ENCODE measurements around the gene YPEL5. TPM values are rescaled to one million over a fixed set of nuclear protein-coding genes. Genes with fewer than 3 reads are reported as not detected.
"Not testable (repeated sequence)": the region's sequence is repeated elsewhere in the genome, so short reads cannot be mapped to it uniquely, and the experiment has no call there.

Gene YPEL5
- total and polyA plus RNA-seq, 3 donors from 2014 or later, result 131 to 189 (median 181) TPM

DNA sequence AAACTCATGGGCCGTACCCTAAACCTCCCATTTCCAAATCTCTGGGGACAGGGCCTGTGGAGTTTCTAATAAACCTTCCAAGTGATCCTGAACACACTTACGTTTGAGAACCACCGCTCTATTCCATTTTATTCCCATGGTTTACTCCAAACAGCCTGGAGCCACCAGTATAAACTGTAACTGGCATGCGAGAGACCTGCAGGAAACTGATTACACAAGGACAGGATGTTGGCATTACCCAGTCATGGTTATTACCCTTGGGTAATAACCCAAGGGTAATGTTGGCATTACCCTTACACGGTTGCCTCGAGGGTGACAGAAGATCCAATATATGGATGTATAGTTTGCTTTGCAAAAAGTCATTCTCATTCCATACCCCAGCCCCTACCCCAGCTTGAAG lies 37.0 kb upstream of the YPEL5 start:
- Histone ChIP-seq H3K4me1 (no peaks in the 10 kb centered on the region), H3K27me3 (no peaks in the 10 kb centered on the region), H3K4me3 (no peak overlapping the region), H3K9me3 (no peaks in the 10 kb centered on the region), H3K27ac (no peak overlapping the region), H3K36me3 (ENCODE audit: low read depth, missing control alignments) (no peaks in the 10 kb centered on the region)
- WGBS, 2 donors, result 83 to 87% methylated on average over 6 of the region's 6 CpGs
- TF ChIP-seq POLR2A (IDR thresholded peaks at IDR 0.05), result no peak
- TF ChIP-seq, protein P1, sequence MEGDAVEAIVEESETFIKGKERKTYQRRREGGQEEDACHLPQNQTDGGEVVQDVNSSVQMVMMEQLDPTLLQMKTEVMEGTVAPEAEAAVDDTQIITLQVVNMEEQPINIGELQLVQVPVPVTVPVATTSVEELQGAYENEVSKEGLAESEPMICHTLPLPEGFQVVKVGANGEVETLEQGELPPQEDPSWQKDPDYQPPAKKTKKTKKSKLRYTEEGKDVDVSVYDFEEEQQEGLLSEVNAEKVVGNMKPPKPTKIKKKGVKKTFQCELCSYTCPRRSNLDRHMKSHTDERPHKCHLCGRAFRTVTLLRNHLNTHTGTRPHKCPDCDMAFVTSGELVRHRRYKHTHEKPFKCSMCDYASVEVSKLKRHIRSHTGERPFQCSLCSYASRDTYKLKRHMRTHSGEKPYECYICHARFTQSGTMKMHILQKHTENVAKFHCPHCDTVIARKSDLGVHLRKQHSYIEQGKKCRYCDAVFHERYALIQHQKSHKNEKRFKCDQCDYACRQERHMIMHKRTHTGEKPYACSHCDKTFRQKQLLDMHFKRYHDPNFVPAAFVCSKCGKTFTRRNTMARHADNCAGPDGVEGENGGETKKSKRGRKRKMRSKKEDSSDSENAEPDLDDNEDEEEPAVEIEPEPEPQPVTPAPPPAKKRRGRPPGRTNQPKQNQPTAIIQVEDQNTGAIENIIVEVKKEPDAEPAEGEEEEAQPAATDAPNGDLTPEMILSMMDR (IDR thresholded peaks at IDR 0.05), result no peak
- DNase-seq, result no peak
- intact Hi-C loops (cut with DNase I; ENCODE audit: low total_unique reads), result no loop called here

DNA sequence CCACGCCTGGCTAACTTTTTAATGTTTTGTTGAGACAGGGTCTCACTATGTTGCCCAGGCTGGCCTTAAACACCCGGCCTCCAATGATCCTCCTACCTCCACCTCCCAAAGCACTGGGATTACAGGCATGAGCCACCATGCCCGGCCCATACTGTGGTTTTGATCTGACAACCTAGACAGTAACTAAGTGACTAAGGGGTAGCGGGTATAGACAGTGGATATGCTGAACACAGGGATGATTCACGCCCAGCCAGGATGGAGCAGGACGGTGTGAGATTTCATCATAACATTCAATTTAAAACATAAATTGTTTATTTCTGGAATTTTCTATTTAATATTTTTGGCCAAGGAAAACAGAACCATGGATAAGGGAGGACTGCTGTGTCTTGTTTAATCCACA lies 36.0 kb upstream of the YPEL5 start:
- intact Hi-C loops (cut with DNase I; ENCODE audit: low total_unique reads), result no loop called here
- H3K4me3 ChIP-seq, result no peak overlapping the region
- no peak for TF ChIP-seq POLR2A (IDR thresholded peaks at IDR 0.05)
- TF ChIP-seq, protein P1 (IDR thresholded peaks at IDR 0.05), result no peak
- no peak for DNase-seq
- H3K27ac ChIP-seq, result no peak overlapping the region
- no peaks in the 10 kb centered on the region for H3K27me3 ChIP-seq
- WGBS, 2 donors, result 94 to 95% methylated on average over 6 of the region's 6 CpGs
- H3K4me1 ChIP-seq, result no peaks in the 10 kb centered on the region
- H3K36me3 ChIP-seq (ENCODE audit: low read depth, missing control alignments), result no peaks in the 10 kb centered on the region
- H3K9me3 ChIP-seq, result no peaks in the 10 kb centered on the region

DNA sequence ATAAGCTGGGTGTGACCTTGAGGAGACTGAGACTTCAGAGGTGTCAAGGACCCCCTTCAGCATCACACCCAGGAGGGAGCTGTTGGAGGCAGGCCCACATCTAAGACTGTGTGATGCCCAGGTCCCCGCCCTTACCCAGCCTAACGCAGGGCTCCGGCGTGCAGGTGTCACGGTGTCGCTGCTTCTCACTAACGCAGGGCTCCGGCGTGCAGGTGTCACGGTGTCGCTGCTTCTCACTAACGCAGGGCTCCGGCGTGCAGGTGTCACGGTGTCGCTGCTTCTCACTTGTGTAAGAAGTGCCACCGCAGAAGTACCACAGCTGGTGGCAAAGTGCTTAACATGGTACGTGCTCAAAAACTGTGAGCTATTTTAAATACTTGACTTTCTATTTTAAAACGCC lies 35.6 kb upstream of the YPEL5 start:
- H3K4me1 ChIP-seq; DNase-seq; H3K27ac ChIP-seq; intact Hi-C loops (cut with DNase I; ENCODE audit: low total_unique reads); H3K9me3 ChIP-seq; H3K36me3 ChIP-seq (ENCODE audit: low read depth, missing control alignments); H3K27me3 ChIP-seq; H3K4me3 ChIP-seq: not testable (repeated sequence)
- 89 to 90% methylated on average over 18 to 19 of the region's 19 CpGs for WGBS, 2 donors

DNA sequence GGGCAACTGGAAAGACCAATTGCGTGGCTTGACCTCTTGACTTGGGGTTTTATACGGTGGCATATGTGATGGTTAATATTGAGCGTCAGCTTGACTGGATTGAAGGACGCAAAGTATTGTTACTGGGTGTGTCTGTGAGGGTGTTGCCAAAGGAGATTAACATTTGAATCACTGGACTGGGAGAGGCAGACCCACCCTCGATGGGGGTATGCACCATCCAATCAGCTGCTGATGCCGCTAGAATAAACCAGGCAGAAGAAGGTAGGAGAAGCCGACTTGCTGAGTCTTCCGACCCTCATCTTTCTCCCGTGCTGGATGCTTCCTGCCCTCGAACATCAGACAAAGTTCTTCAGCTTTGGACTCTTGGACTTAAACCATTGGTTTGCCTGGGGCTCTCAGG lies 34.2 kb upstream of the YPEL5 start:
- intact Hi-C loops (cut with DNase I; ENCODE audit: low total_unique reads), result no loop called here
- Histone ChIP-seq H3K27me3 (no peaks in the 10 kb centered on the region), H3K36me3 (ENCODE audit: low read depth, missing control alignments) (no peaks in the 10 kb centered on the region), H3K4me3 (no peak overlapping the region), H3K27ac (no peak overlapping the region), H3K9me3 (no peaks in the 10 kb centered on the region), H3K4me1 (no peaks in the 10 kb centered on the region)
- TF ChIP-seq POLR2A (IDR thresholded peaks at IDR 0.05), result no peak
- TF ChIP-seq, protein P1 (IDR thresholded peaks at IDR 0.05), result no peak
- no peak for DNase-seq
- 91 to 92% methylated on average over 8 to 10 of the region's 10 CpGs for WGBS, 2 donors

DNA sequence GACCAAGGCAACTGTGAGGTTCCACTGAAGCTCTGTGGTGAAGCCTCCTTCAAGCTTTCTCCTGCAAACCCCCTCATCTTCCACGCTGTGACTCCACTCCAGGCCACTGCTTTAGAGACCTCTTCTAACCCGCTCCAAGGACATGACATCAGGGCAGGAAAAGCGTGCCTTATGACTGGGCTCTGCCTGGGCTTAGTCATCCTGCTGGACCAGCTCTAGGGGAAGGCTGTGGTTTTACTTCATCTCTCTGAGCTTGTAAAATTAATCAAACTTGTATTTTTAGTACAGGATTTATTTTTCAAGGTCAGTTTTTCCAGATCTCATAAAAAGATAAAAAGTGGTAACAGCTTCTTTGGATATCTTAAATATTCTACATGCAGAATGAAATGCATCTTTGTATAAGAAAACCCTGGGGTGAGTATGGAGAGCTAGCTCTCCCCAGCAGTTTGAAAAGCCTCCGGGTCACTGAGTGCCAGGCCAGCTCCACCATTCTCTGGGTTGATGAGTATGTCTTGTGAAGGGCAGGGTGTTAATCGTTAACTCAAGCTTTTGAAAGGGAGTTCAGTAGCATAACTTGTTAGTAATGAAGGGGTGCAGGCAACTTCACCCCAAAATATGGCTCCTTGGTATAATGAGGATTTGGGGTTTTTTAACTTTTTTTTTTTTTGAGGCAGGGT lies 33.1 kb upstream of the YPEL5 start:
- Histone ChIP-seq H3K36me3 (ENCODE audit: low read depth, missing control alignments) (no peaks in the 10 kb centered on the region), H3K4me1 (no peaks in the 10 kb centered on the region), H3K9me3 (no peaks in the 10 kb centered on the region), H3K27me3 (no peaks in the 10 kb centered on the region), H3K27ac (no peak overlapping the region), H3K4me3 (no peak overlapping the region)
- TF ChIP-seq, protein P1 (IDR thresholded peaks at IDR 0.05), result no peak
- DNase-seq, result no peak
- WGBS, 2 donors, result 78 to 87% methylated on average over 5 of the region's 5 CpGs
- intact Hi-C loops (cut with DNase I; ENCODE audit: low total_unique reads), result no loop called here

Data from testis (tissue), 3 donors.